ENCODE results near the gene GLCCI1. TPM values are rescaled to one million over a fixed set of nuclear protein-coding genes. Genes with fewer than 3 reads are reported as not detected.
"Not testable (repeated sequence)": the region's sequence is repeated elsewhere in the genome, so short reads cannot be mapped to it uniquely, and the experiment has no call there.

GLCCI1 gene
- total RNA-seq, 2 donors from 2014 or later: 5.8 to 15.6 TPM

DNA sequence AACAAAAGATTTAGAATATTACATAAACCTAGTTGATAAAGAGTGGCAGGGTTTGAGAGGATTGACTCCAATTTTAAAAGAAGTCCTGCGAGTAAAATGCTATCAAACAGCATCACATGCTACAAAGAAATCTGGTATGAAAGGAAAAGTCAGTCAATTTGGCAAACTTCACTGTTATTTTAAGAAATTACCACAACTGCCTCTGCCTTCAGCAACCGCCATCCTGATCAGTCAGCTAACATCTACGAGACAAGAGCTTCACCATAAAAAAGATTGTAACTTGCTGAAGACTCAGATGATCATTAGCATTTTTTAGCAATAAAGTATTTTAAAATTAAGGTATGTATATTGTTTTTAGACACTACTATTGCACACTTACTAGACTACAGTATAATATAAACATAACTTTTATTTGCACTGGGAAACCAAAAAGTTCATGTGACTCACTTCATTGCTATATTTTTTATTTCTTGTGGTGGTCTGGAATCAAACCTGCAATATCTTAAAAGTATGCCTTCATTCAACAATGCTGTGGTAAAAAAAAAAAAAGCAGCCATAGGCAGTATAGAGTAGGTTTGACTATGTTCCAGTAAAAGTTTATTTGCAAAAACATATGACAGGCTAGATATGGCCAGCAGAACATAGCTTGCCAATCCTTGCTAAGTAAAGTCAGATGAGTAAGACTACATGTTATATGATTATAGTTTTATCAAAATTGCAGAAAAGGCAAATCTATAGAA, 74.4 kb downstream of the GLCCI1 start:
- no peaks in the 10 kb centered on the region for H3K27me3 ChIP-seq (replicated peaks; ENCODE audit: insufficient read depth)
- ATAC-seq (ENCODE audit: insufficient number of reproducible peaks, low FRiP score, low read depth) (no peak), DNase-seq (ENCODE audit: low spot score) (no peak)
- H3K9me3 ChIP-seq: no peaks in the 10 kb centered on the region
- TF ChIP-seq, protein P1, sequence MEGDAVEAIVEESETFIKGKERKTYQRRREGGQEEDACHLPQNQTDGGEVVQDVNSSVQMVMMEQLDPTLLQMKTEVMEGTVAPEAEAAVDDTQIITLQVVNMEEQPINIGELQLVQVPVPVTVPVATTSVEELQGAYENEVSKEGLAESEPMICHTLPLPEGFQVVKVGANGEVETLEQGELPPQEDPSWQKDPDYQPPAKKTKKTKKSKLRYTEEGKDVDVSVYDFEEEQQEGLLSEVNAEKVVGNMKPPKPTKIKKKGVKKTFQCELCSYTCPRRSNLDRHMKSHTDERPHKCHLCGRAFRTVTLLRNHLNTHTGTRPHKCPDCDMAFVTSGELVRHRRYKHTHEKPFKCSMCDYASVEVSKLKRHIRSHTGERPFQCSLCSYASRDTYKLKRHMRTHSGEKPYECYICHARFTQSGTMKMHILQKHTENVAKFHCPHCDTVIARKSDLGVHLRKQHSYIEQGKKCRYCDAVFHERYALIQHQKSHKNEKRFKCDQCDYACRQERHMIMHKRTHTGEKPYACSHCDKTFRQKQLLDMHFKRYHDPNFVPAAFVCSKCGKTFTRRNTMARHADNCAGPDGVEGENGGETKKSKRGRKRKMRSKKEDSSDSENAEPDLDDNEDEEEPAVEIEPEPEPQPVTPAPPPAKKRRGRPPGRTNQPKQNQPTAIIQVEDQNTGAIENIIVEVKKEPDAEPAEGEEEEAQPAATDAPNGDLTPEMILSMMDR (IDR thresholded peaks at IDR 0.05): no peak
- no peak overlapping the region for H3K4me3 ChIP-seq
- H3K4me1 ChIP-seq (ENCODE audit: control insufficient read depth in 1 of 2, low read depth in 2 of 2): no peaks in the 10 kb centered on the region
- H3K36me3 ChIP-seq: peaks cover 4% of the 10 kb centered on the region
- no peak overlapping the region for H3K27ac ChIP-seq

DNA sequence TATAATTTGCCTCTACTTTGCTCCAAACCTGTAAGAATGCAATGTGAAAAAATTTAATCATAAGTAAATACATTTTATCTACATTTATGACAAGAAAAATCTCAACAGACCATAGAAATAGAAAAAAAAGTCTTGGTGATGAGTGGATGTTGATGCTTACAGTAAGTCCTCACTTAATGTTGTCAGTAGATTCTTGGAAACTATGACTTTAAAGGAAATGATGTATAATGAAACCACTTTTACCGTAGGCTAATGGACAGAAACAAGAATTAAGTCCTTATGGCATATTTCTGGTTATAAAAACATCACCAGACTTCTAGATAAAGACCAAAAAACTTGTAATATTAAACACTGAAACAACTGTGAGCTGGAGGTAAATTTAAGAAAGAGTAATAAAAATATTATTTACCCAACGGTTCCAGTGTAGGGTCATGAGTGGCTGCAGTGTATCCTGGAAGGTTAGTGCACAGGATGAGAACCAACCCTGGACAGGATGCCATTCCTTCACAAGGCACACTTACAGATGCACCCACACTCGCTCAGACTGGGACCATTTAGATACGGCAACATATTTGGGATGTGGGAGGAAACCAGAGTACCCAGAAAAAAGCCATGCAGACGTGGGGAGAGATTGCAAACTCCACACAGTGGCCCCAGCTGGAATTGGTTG, 76.3 kb downstream of the GLCCI1 start:
- no peaks in the 10 kb centered on the region for H3K9me3 ChIP-seq
- H3K4me3 ChIP-seq: no peak overlapping the region
- TF ChIP-seq, protein P1 (IDR thresholded peaks at IDR 0.05): no peak
- H3K27ac ChIP-seq: no peak overlapping the region
- no peak for ATAC-seq (ENCODE audit: insufficient number of reproducible peaks, low FRiP score, low read depth)
- DNase-seq (ENCODE audit: low spot score): no peak
- no peaks in the 10 kb centered on the region for H3K27me3 ChIP-seq (replicated peaks; ENCODE audit: insufficient read depth)
- peaks cover 4% of the 10 kb centered on the region for H3K36me3 ChIP-seq
- no peaks in the 10 kb centered on the region for H3K4me1 ChIP-seq (ENCODE audit: control insufficient read depth in 1 of 2, low read depth in 2 of 2)

DNA sequence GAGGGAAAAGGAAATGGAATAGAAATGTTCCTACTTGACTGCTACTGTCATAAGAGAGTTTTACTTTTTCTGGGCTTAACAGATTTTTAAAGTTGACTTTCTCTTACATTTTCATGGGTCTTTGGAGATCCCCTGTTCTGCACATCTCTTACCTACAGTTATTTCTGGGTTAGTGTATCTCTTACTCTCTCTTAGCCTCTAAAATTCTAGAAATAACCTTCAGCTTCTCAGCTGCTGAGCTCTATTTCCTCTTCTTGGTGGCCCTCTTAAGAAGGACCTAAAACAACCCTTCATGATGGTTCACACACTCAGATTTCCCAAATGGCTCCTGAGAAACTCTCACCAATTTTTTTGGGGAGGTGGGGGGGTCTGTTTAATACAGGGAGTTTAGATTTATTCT, 79.5 kb downstream of the GLCCI1 start:
- H3K27me3 ChIP-seq (replicated peaks; ENCODE audit: insufficient read depth); H3K4me1 ChIP-seq (ENCODE audit: control insufficient read depth in 1 of 2, low read depth in 2 of 2); H3K27ac ChIP-seq; H3K9me3 ChIP-seq; H3K36me3 ChIP-seq; H3K4me3 ChIP-seq; DNase-seq (ENCODE audit: low spot score); ATAC-seq (ENCODE audit: insufficient number of reproducible peaks, low FRiP score, low read depth): not testable (repeated sequence)

DNA sequence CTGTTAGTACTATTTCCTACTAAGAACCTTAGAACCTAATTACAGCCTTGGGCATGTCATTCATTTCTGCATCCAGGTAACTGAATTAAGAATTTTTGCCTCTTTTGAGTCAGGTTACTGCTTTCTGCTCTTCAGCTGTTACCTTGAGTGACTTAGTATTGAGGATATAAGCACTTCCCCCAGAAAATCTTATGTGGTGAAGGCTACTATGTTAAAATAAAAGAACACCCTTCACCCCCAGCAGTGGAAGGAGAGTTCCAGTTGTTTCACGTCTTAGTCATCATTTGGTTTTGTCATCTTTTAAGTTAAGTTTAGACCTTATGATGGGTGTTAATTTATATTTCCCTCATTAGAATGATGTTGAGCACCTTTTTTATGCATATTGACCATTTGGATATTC, 82.8 kb downstream of the GLCCI1 start:
- DNase-seq (ENCODE audit: low spot score) (no peak), ATAC-seq (ENCODE audit: insufficient number of reproducible peaks, low FRiP score, low read depth) (no peak)
- Histone ChIP-seq H3K4me3 (no peak overlapping the region), H3K27me3 (replicated peaks; ENCODE audit: insufficient read depth) (no peaks in the 10 kb centered on the region), H3K36me3 (no peaks in the 10 kb centered on the region), H3K9me3 (no peaks in the 10 kb centered on the region), H3K4me1 (ENCODE audit: control insufficient read depth in 1 of 2, low read depth in 2 of 2) (no peaks in the 10 kb centered on the region), H3K27ac (no peak overlapping the region)
- TF ChIP-seq, protein P1 (IDR thresholded peaks at IDR 0.05): no peak

DNA sequence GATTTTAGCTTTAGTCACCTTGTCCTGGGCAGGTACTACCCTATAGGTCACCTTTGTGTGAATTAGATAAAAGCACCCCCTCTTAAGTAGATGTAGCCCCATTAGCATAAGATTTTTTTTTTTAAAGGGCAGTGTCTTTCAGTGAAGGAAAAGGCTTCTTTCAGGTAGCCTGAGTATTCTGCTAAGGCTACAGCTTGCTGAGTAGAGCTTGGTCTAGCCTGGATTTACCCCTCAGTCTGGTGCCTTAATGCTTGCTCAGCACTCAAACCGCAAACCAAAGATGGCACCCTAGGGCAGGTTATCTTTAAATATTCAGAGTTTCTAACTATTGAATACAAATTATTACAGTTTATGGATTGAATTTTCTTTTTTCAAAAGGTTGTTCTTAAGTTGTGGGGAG, 83.4 kb downstream of the GLCCI1 start:
- TF ChIP-seq, protein P1 (IDR thresholded peaks at IDR 0.05): no peak
- H3K27me3 ChIP-seq (replicated peaks; ENCODE audit: insufficient read depth): no peaks in the 10 kb centered on the region
- H3K36me3 ChIP-seq: no peaks in the 10 kb centered on the region
- no peaks in the 10 kb centered on the region for H3K9me3 ChIP-seq
- no peak overlapping the region for H3K4me3 ChIP-seq
- no peak overlapping the region for H3K27ac ChIP-seq
- DNase-seq (ENCODE audit: low spot score): no peak
- no peaks in the 10 kb centered on the region for H3K4me1 ChIP-seq (ENCODE audit: control insufficient read depth in 1 of 2, low read depth in 2 of 2)
- no peak for ATAC-seq (ENCODE audit: insufficient number of reproducible peaks, low FRiP score, low read depth)
